Measurements from ENCODE around the gene TTC12.

The TTC12 gene

DNA sequence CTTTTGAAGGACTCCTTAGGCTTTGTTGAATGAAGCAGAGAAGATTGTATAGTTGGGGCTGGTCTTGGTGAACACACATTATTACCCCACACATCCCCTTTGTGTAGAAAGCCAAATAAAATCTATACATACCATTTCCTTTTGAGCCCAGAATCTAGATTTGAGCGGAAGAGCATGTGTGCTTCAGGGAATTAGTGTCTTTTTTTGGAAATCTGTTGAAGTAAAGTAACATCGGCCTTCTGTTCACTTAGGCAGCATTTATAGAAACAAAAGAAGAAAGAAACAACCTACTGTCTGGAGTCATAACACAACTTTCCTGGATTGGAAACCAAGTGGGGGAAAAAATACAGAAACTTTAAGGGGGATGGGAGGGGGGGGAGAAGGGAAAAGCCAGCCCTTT, 37.9 kb upstream of the TTC12 start:
- no peak overlapping the region for H3K4me3 ChIP-seq (replicated peaks; ENCODE audit: low read depth, low read length)
- no peak for DNase-seq (ENCODE audit: low read depth)
- TF ChIP-seq, protein P1, sequence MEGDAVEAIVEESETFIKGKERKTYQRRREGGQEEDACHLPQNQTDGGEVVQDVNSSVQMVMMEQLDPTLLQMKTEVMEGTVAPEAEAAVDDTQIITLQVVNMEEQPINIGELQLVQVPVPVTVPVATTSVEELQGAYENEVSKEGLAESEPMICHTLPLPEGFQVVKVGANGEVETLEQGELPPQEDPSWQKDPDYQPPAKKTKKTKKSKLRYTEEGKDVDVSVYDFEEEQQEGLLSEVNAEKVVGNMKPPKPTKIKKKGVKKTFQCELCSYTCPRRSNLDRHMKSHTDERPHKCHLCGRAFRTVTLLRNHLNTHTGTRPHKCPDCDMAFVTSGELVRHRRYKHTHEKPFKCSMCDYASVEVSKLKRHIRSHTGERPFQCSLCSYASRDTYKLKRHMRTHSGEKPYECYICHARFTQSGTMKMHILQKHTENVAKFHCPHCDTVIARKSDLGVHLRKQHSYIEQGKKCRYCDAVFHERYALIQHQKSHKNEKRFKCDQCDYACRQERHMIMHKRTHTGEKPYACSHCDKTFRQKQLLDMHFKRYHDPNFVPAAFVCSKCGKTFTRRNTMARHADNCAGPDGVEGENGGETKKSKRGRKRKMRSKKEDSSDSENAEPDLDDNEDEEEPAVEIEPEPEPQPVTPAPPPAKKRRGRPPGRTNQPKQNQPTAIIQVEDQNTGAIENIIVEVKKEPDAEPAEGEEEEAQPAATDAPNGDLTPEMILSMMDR (IDR thresholded peaks at IDR 0.05; ENCODE audit: low read length, missing control alignments) = no peak

DNA sequence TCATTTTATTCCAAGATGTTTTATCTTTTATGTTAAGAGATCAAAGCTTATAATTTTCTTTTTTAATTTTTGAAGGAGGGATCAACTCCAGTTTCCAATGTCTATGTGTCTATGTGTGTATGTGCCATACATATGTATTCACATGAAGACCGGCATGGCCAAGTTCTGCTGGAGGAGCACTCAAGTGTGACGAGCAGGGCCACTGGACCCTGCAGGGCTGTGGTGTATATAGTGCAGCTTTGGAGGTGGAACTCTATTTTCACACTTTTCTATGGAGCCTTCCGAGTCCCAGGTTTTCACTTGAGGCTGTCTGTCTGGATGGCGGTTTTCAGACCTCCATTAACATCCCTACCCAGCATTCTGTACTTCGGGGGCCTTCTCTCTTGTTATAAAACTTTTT, 36.5 kb upstream of the TTC12 start:
- DNase-seq (ENCODE audit: low read depth) = no peak
- TF ChIP-seq, protein P1 (IDR thresholded peaks at IDR 0.05; ENCODE audit: low read length, missing control alignments) = no peak
- H3K4me3 ChIP-seq (replicated peaks; ENCODE audit: low read depth, low read length) = no peak overlapping the region

DNA sequence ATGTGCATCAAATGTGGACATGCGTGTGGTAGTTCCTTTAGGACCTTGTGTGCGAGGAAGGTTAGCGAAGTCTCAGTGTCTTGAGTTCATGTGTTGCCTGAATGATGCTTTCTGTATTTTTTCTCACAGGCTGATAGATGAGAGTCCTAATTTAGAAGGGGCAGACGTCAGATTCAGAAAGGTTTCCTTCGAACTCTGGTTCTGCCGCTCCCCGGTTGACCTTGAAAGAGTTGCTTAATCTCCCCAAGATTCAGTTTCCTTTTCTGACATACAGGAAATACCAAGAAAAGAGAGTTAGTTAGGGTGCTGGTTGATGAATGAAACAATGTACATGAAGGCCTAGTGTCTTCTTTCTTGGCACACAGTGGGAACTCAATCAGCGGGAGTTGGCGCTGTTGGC, 35.9 kb upstream of the TTC12 start:
- TF ChIP-seq, protein P1 (IDR thresholded peaks at IDR 0.05; ENCODE audit: low read length, missing control alignments) = no peak
- DNase-seq (ENCODE audit: low read depth) = no peak
- no peak overlapping the region for H3K4me3 ChIP-seq (replicated peaks; ENCODE audit: low read depth, low read length)

DNA sequence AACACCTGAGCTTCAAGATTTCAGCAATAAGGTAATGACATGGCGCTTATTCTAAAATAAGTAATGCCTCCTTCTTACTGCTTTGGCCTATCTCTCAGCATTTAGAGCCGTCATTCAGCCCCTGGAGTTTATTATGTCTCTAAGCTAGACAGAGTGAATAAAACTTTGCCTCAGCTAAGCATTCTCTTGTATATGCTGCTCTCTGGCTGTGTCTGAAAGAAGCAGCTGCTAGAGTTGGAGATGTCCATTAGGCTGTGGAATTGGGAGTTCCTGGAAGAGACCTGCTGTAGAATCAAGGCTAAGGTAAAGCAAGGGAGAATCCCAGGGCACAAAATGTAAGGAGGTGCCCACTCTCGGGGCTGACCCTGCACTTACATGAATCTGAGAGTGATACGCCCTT, 35.5 kb upstream of the TTC12 start:
- TF ChIP-seq, protein P1 (IDR thresholded peaks at IDR 0.05; ENCODE audit: low read length, missing control alignments) = no peak
- peak; percentile 6 for DNase-seq (ENCODE audit: low read depth)
- H3K4me3 ChIP-seq (replicated peaks; ENCODE audit: low read depth, low read length) = no peak overlapping the region

- no peak overlapping the region for H3K4me3 ChIP-seq (replicated peaks; ENCODE audit: low read depth, low read length)
- DNase-seq (ENCODE audit: low read depth) = no peak
- TF ChIP-seq, protein P1 (IDR thresholded peaks at IDR 0.05; ENCODE audit: low read length, missing control alignments) = no peak
Observed at GRCh38 chr11:113279591-113279990, 34.8 kb upstream of the TTC12 start.

DNA sequence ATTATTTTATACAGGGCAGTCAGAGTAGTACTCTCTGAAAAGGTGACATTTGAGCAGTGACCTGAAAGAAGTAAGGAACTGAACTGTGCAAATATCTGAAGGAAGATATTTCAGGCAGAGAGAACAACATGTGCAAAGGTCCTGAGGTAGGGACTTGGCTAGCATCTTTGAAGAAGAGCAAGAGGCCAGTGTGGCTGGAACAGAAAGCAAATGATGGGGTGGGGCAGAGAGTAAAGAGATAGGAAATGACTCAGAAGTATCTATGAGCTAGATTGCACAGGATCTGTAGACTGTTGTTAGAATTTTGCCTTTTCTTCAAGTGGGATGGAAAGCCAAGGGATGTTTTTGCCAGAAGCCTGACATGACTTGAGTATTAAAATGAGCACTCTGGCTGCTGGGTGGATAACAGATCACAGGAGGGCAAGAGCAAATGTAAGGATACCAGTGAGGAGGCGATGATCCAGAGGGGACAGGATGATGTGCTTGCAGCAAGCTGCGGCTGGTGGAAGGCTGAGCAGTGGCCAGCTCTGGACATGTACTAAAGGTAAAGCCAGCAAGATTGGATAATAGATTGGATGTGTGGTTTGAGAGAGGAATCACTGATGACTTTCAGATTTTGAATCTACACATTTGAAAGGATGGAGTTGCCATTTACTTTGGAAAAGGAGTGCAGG, 33.2 kb upstream of the TTC12 start:
- DNase-seq (ENCODE audit: low read depth) = no peak
- TF ChIP-seq, protein P1 (IDR thresholded peaks at IDR 0.05; ENCODE audit: low read length, missing control alignments) = no peak
- H3K4me3 ChIP-seq (replicated peaks; ENCODE audit: low read depth, low read length) = no peak overlapping the region

- no peak overlapping the region for H3K4me3 ChIP-seq (replicated peaks; ENCODE audit: low read depth, low read length)
- DNase-seq (ENCODE audit: low read depth) = no peak
- TF ChIP-seq, protein P1 (IDR thresholded peaks at IDR 0.05; ENCODE audit: low read length, missing control alignments) = no peak
Observed at GRCh38 chr11:113282898-113283437, 31.4 kb upstream of the TTC12 start.

Measured in fibroblast of pulmonary artery (primary cell).